ENCODE results near the gene ABLIM2.

ABLIM2 gene

GRCh38 chr4:8044244-8044643 lies 114.4 kb downstream of the ABLIM2 start:
- no peak for DNase-seq (ENCODE audit: low spot score)

- no peak for DNase-seq (ENCODE audit: low spot score)
Measured at GRCh38 chr4:8043596-8043995, 115.0 kb downstream of the ABLIM2 start.

DNA sequence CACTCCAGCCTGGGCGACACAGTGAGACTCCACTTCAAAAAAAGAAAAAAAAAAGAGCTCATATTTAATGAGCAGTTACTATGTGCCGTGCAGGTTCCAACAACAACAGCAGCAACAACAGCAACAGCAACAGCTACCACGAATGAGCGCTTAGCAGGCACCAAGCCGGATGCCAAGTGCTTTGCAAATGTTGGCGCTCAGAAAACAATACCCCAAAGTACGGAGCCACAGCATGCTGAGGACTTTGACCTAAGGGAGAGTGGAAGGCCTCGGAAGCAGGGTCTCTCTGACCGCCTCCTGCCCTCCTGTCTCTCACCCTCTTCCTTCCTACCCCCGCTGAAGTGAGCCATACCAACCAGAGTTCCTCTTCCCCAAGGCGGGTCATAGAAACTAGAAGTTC lies 116.7 kb downstream of the ABLIM2 start:
- DNase-seq (ENCODE audit: low spot score), result no peak

DNA sequence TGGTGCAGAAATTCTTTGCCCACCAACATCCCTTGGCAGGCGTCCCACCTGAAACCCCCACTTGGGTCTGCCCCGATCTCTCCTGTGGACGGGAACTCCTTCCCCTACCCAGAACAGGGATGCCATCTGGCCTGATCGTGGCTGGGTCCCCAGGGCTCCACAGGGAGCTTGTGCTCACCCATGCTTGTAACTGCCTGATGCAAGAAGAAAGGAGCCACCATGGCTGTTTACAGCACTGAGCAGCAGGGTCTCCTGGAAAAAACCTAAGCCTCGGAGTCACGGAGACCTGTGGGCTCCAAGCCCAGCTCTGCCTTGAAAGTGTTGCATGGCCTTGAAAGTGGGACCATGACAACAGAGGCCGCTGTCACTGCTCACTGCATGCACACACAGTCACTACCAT lies 117.4 kb downstream of the ABLIM2 start:
- no peak for DNase-seq (ENCODE audit: low spot score)

DNA sequence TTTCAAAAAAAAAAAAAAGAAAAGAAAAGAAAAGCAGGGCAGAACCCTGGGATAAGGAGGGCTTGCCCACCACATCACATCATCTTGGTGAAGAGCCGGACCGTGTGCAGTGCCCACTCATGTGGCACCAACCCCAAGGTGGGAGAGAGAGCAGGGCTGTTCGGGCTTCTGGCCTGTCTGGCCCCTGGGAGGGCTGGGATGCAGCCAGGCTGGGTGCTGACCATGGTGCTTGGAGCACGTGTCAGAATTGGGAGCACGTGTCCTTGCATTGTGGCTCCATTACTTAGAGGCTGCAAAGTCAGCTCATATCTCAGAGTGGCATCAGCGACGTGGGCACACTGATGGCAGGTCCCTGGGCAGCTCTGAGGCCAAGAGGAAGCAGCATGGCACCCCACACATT lies 118.0 kb downstream of the ABLIM2 start:
- DNase-seq (ENCODE audit: low spot score), result no peak

GRCh38 chr4:8039853-8040252 lies 118.8 kb downstream of the ABLIM2 start:
- no peak for DNase-seq (ENCODE audit: low spot score)

DNA sequence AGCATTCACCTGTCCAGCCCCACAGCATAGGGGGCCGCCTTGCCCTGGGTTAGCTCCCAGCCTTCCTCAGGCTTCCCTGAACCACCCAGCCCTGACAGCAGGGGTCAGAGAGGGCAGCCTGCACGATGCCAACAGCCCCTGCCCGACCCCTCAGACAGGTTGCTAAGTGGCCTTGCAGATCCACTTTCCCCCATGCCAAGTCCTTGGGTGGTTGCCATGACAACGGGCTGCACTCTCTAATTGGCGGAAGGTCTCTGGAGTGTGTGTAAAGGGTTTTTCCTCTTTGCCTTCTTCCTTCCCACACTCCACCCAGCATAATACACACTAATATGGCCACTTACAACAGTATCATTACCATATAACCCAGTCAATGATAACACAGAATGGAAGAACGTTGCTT lies 119.3 kb downstream of the ABLIM2 start:
- no peak for DNase-seq (ENCODE audit: low spot score)

DNA sequence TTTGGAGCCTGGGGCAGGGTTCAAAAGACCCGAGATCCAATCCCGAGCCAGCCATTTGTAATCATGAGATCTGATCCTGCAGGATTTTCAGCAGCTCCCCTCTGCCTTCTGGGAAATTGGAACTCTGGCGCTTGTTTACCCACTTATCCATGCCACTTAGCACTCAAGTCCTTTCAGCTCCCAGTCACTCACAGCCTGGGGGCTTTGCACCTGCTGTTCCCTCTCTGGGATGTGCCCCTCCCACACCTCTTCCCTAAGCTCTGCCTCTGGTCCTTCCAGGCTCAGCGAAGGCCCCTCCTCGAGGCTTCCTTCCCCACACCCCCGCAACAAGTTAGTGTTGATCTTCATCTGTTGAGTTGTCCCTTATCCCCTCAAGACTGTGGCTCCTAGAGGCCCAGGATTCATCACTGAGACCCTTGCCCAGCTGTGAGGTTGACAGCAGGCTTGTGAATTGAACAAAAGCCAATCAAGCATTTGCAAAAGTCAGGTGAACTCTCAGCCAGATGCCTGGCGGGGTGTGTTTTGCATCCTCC lies 119.8 kb downstream of the ABLIM2 start:
- no peak for DNase-seq (ENCODE audit: low spot score)

- DNase-seq (ENCODE audit: low spot score), result no peak
Measured at GRCh38 chr4:8038083-8038482, 120.5 kb downstream of the ABLIM2 start.

- DNase-seq (ENCODE audit: low spot score), result no peak
Measured at GRCh38 chr4:8037150-8037769, 121.4 kb downstream of the ABLIM2 start.

DNA sequence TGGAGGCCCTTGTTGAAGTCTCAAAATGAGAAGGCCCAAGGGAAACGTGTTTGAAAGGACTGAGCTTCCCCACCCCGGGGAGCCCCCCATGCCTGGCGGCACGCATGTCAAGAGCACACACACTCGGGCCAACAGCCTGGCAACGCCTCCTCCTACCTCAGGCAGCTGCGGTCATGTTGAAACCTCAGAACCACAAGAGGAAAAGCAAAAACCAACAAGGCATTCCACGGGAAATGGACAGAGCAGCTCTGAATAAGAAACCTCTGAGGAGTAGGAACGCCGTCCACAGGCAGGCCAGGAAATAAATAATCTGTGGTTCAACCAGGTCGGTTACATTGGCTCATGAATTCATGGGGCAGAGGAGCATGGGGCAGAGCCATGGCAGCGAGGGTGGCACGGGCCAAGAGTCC lies 123.2 kb downstream of the ABLIM2 start:
- no peak for DNase-seq (ENCODE audit: low spot score)

DNA sequence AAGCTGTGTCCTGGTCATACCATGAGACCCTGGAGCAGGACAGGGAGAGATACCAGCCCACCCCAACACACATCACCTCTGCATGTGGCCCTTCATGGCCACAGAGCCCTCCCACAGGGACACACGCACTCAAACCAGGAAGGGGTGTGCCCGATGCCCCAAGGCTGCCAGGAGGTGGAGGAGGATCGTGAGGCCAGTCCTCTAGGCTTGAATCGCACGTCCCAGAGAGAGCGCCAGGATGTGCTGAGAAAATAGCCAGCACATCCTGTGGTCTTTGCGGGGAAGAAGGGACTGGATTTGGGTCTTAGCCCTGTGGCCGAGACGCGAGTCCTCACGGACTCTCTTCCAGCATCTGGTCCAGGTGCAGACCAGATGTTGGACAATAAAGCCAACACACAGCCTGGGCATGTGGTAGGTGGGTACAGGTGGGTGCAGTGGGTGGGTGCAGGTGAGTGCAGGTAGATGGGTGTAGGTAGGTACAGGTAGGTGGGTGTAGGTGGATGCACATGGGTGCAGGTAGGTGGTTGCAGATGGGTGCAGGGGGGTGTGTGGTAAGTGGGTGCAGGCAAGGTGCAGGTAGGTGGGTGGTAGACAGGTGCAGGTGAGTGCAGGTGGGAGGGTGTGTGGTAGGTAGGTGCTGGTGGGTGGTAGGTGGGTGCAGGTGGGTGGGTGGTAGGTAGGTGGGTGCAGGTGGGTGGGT lies 124.6 kb downstream of the ABLIM2 start:
- DNase-seq (ENCODE audit: low spot score), result no peak

GRCh38 chr4:8033067-8033755 lies 125.4 kb downstream of the ABLIM2 start:
- no peak for DNase-seq (ENCODE audit: low spot score)

- no peak for DNase-seq (ENCODE audit: low spot score)
Measured at GRCh38 chr4:8032381-8032780, 126.2 kb downstream of the ABLIM2 start.

DNA sequence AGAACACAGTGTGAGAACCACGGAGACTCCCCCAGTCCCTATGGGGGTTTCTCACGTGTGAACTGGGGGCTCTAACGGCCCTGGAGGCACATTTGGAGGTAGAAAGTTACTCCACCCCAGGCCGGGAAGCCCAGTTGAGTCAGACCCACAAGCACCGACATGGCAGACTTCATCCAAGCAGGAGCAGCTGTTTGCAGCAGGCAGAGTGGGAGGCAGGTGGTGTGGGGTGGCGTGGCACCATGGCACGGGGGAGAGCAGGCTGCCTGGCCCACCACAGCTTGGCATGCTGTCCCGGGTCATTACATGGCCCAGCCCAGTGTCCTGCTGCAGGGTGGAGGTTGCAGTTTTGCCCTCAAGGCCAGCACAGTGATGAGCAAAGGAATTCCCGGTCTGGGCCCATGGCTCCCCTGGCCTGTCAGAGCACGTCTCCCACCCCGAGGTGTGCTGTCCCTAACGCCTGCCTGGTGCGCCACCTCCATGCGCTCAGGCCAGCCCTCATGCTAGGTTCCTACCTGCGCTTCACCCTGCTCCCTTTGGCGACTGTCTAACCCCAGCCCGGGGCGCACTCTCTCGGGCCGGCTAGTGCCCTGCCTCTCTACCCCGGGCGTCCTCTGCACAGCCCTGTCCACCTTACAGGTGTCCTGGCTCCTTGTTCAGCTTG lies 128.4 kb downstream of the ABLIM2 start:
- DNase-seq (ENCODE audit: low spot score), result no peak

GRCh38 chr4:8029689-8030088 lies 128.9 kb downstream of the ABLIM2 start:
- no peak for DNase-seq (ENCODE audit: low spot score)

GRCh38 chr4:8028884-8029568 lies 129.6 kb downstream of the ABLIM2 start:
- no peak for DNase-seq (ENCODE audit: low spot score)

- DNase-seq (ENCODE audit: low spot score), result no peak
Measured at GRCh38 chr4:8028368-8028767, 130.2 kb downstream of the ABLIM2 start.

DNA sequence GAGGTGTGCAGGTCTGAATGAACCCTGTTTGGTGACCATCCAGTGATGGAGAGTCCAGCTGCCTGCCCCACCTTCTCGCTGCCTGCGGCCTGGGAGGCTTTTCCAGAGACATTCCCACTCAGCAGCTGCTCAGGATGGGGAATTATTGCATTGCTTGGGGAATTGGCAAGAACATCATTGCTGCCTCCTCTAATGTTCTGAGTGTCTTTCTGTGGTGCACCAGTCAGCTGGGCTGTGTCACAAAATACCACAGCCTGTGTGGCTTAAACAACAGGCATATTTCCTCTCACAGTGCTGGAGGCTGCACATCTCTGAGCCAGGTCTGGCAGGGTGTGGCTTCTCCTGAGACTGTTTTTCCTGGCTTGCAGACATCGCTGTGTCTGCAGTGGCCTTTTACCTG lies 132.2 kb downstream of the ABLIM2 start:
- no peak for DNase-seq (ENCODE audit: low spot score)

- no peak for DNase-seq (ENCODE audit: low spot score)
Measured at GRCh38 chr4:8025668-8026067, 132.9 kb downstream of the ABLIM2 start.

GRCh38 chr4:8024073-8024786 lies 134.4 kb downstream of the ABLIM2 start:
- no peak for DNase-seq (ENCODE audit: low spot score)

- DNase-seq (ENCODE audit: low spot score), result no peak
Measured at GRCh38 chr4:8023696-8024033, 134.9 kb downstream of the ABLIM2 start.
